Activated CD8-positive, alpha-beta memory T cell treated with anti-CD3 and anti-CD28 coated beads, Interleukin-2, amount 50 U/mL, for 24 hours (primary cell): Measurements from ENCODE around the gene MYO15B.

ENCODE experiments used
- DNase-seq: peaks from one replicate; pipeline ENCODE4 v3.0.0-alpha.2; 2020; ENCODE audit errors: extremely low read depth

The MYO15B gene

GRCh38 chr17:75558666-75559530 lies 28.7 kb upstream of the MYO15B start:
- DNase-seq: no peak

GRCh38 chr17:75559958-75560533 lies 27.6 kb upstream of the MYO15B start:
- DNase-seq: no peak

GRCh38 chr17:75561927-75562603 lies 25.5 kb upstream of the MYO15B start:
- DNase-seq: no peak

GRCh38 chr17:75563063-75563758 lies 24.4 kb upstream of the MYO15B start:
- no peak for DNase-seq

GRCh38 chr17:75564195-75564594 lies 23.4 kb upstream of the MYO15B start:
- no peak for DNase-seq

- no peak for DNase-seq
Measured at GRCh38 chr17:75565066-75565465, 22.5 kb upstream of the MYO15B start.

GRCh38 chr17:75565618-75566017 lies 22.0 kb upstream of the MYO15B start:
- DNase-seq: no peak

GRCh38 chr17:75566416-75566815 lies 21.2 kb upstream of the MYO15B start:
- DNase-seq: no peak

- DNase-seq: no peak
Measured at GRCh38 chr17:75566834-75567233, 20.8 kb upstream of the MYO15B start.

- no peak for DNase-seq
Measured at GRCh38 chr17:75568412-75569255, 19.0 kb upstream of the MYO15B start.

- DNase-seq: no peak
Measured at GRCh38 chr17:75570034-75570676, 17.4 kb upstream of the MYO15B start.

GRCh38 chr17:75570772-75571171 lies 16.8 kb upstream of the MYO15B start:
- DNase-seq: no peak

GRCh38 chr17:75571197-75571884 lies 16.3 kb upstream of the MYO15B start:
- no peak for DNase-seq

GRCh38 chr17:75571885-75572215 lies 15.8 kb upstream of the MYO15B start:
- no peak for DNase-seq

- no peak for DNase-seq
Measured at GRCh38 chr17:75572713-75573539, 14.7 kb upstream of the MYO15B start.

- DNase-seq: no peak
Measured at GRCh38 chr17:75573540-75573957, 14.1 kb upstream of the MYO15B start.

GRCh38 chr17:75573994-75574393 lies 13.6 kb upstream of the MYO15B start:
- no peak for DNase-seq

- DNase-seq: no peak
Measured at GRCh38 chr17:75574404-75575036, 13.1 kb upstream of the MYO15B start.

- DNase-seq: no peak
Measured at GRCh38 chr17:75575197-75575596, 12.4 kb upstream of the MYO15B start.
